Activated CD8-positive, alpha-beta memory T cell treated with anti-CD3 and anti-CD28 coated beads, Interleukin-2, amount 50 U/mL, for 4 hours (primary cell): ENCODE data around the gene HDLBP.

Experiments used
- DNase-seq: peaks from one replicate; pipeline ENCODE4 v3.0.0-alpha.2; 2020

HDLBP gene

DNA sequence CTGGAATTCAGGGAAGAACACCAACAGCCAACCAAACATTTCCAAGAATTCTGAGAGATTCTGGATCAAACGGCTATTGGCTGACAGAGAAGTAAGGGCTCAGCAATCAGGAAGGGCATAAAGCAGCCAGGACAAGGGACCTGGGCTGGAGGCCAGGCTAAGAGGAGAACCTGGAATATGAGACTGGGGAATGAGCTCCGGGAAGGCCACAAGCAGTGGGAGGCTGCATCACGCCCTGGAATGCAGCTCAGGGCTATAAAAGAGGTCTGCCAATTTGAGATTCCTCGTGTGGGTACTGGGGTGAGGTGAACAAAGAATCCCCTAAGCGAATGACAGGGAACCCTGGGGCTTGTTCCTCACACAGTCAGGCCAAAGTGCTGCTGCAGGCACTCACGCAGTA, 66.6 kb downstream of the HDLBP start:
- DNase-seq: no peak

DNA sequence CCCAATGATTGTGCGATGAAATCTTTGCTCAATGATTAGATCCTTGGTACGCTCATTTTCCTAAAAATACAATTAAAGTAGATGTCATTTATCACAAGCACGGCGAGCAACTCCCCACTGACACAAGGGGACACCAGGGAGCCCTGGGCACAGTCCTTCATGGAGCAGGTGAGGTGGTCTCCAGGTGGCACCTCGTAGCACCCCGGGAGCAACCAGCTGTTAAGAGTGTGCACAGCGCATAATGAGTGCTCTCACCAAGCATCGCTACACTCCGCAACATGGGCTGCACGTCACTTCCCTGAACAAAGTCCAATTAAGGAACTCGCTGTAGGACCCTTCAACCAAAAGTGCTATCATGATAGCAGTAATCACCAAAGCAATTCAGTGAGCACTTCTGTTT, 67.2 kb downstream of the HDLBP start:
- DNase-seq: no peak

DNA sequence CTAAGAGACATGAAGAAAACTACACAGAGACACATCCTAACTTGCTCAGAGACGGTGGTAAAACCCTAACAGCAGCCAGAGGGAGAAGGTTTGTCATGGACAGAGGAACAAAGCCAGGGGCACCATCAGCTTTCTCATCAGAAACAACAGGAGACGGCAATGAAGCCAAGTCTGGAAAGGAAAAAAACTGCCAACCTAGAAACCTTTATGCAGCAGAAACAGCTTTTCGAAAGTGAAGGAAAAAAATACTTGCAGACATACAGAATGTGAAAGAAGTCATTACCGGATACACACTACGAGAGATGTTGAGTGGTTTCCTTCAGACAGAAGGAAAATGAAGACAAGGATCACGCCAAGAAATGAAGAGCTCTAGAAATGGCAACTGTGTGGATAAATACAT, 71.1 kb downstream of the HDLBP start:
- DNase-seq: no peak

DNA sequence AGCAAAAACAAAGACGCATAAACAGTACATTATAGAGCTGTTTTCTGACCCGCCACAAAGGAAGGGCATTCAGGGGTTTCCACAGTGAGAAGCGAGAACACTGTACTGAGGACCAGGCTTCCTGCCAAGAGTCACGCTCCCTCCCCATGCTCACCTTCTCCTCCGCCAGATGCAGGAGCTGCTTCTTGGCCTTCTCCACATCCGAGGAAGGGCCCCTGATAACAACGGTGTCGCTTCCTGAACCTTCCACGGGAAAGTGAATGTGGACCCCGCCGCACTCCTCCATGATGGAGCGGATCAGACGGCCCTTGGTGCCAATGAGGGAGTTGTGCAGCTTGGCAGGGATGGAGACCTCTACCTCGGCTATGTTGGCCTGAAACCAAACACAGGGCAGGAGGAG, 73.2 kb downstream of the HDLBP start:
- no peak for DNase-seq

DNA sequence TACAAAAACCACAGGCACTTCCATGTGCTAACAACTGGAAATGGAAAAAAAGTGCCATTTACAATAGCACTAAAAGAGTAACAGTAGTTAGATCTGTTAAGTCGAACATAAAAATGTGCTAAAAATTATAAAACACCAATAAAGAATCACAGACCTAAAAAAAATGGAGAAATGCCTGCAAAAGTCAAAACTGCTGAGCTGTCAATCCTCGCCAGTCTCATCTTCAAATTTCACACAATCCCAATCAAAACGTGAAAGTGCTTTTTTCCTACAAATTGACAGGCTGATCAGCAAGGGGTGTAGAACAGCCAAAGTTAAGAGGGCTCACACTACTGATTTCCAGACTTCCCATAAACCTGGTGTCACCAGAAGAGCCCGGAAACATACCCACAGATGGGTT, 73.8 kb downstream of the HDLBP start:
- no peak for DNase-seq

DNA sequence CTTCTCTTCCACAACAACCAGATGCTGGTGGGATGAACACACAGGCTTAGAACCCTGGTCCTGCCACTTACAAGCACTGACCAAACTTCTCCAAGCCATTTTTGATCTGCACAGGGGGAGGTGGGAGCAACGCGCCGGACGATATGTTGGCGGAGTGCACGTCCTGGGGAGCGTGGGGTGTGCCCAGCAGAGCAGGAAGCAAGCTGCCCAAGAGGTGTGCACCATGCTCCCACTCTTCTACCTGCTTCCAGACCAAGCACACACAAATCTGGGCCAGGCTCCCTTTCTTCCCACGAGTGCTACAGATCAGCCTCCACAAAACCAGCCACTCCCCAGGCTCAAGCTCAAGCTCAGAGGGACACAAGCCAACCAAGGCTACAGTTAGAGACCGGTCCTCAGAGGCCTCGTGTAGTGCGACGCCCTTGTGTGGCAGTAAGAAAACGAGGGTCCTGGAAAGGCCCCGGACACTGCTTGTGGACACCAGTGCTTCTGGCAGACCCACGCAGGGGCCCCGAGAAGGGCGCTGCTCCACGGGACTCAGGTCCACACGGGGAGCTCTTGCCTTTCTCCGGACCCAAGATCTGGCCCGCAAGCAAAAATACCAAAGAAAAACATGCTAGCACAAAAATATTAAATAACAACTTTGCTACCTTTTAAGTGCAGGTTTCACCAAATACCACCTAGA, 75.0 kb downstream of the HDLBP start:
- no peak for DNase-seq

DNA sequence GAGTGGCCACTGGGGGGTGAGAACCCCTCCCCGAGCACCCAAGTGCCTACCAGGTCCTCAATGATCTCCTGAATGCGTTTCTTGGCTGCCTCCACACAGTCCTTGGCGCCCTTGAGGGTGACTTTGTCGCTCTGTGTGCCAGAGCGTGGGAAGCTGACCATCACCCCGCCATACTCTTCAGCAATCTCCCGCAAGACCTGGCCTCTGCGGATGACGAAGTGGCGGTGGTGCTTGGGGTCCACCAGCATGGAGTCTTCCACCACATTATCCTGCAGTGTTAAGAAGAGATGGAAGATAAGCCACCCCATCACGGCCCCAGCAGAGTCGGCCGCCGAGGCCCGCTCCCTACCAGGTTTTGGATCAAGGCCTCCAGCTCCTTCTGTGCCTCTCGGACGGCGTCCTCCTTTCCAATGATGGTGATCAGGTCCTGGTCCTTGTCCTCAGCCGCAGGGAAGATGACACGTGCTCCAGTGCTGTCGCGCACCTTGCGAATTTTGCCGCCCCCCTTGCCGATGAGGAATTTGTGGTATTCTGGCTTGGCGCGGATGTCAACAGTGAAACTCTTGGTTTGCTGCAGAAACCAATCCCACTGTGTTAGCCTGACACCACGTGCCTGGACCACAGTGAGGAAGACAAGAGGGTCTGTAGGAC, 75.8 kb downstream of the HDLBP start:
- DNase-seq: no peak

DNA sequence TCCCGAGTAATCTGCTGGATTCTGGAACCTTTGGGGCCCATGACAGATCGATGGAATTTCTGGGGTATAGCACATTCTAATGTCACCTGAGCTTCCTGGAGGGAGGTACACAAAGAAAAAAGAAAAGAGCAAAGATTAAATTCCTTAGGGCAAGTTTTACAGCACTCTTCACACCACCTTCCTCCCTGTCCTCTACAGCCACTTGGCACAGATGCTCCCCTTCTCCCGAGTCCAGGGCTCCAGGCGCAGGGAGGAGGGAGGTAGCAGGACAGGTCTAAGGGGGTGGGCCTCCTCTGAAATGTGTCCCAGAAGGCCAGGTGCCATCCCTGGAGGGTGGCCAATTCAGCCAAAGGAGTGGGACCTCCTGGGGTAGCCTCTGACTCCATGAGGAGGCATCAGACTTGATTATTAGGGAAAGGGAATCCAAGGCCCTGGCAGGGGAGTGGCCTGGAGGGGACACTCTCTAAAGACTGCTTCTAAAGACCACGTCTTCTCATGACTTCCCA, 76.7 kb downstream of the HDLBP start:
- no peak for DNase-seq

DNA sequence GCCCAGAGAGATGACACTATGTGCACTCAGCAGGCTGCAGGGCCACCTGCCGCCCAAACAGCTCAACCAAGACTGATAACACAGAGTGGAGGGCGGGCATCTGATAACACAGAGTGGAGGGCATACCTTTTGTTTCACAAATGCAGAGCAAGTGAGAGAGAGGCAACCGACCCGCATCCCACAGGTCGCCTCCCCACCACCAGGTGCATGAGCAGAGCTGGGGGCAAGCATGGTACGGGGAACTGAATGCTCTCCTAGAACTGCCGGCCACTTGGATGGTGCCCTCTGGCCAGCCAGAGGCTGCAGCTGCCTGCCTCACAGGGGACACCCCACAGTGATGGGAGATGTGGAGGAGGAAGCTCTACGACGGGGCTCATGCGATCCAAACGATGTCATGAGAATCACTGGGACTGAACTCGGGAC, 77.5 kb downstream of the HDLBP start:
- DNase-seq: no peak

DNA sequence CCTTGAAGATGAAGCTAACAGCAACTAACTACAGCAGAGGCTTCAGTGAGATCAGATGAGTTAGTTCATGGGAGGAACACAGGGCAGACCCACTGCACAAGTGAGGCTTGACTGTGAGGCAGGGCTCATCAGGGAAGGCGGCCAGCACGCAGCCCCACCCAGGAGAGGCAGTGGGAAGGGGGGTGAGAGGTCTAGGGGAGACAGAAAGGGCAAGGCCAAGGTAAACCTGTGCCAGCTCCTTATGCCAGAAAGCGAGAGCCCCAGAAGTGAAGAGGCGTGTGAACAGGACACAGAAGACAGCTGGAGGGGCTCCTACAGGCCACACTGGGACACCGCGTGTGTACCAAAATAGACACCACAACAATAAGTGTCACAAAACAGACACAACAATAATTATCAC, 78.4 kb downstream of the HDLBP start:
- DNase-seq: no peak

DNA sequence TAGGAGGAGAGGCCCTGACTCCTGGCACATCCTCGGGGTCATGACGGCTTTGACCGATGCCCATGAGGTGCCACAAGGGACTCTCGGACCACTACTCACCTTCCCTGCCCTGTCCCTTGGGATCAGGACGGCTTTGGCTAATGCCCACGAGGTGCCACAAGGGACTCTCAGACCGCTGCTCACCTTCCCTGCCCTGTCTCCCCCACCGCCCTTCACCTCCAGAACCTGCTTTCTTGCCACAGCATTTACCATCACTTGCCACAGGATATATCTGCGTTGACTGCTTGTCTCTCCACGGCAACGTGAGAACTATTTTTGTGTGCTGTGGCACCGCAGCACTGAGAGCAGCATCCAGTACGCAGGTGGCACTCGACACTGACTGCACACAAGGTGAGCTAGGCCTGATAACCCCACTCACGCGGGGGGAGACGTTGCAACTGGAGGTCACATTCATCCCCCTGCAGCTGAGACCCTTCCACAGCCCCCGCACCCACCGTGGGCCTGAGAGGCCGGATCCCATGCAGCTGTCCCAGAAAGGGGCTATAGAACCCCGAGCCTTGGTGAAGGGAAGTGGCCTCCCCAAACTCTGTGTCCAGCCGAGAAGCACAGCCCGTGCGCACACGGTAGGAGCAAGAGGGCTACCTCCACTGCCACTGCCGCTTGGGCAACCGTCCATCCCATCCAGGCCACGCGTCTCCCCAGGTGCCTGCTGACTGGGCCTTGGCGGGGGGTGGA, 79.4 kb downstream of the HDLBP start:
- no peak for DNase-seq

DNA sequence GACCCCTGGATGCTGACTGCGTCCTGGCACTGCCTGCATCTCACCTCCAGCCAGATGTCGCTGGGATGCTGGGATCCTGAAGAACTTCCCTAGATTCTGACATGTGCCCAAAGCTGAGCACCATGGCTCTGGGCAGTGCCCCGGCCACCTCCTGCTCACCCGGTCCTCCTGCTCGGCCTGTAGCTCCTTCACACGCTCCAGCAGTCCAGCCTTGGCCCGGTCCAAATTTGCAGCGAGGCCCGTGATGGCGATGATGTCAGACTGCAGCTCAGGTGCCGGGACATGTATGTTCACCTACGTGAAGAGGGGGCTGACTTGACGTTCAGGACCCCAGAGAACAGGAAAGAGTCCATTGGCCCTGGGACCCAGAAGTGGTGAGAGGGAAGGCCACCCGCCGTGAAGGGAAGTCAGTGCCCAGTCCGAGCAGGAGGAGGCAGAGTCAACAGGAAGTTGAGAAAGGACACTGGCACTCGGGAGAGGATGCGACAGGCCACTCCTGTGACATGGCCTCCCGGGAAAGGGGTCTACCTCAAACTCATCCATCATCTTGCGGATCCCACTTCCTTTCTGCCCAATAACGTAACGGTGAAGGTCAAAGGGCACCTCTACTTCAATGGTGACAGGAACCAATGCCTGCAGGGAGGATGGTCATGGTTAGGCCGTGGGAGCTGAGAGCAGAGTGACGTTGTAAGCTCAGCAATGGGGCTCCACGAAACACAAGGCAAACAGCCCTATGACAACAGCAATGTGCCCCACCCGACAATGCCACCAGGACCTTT, 80.3 kb downstream of the HDLBP start:
- DNase-seq: no peak

DNA sequence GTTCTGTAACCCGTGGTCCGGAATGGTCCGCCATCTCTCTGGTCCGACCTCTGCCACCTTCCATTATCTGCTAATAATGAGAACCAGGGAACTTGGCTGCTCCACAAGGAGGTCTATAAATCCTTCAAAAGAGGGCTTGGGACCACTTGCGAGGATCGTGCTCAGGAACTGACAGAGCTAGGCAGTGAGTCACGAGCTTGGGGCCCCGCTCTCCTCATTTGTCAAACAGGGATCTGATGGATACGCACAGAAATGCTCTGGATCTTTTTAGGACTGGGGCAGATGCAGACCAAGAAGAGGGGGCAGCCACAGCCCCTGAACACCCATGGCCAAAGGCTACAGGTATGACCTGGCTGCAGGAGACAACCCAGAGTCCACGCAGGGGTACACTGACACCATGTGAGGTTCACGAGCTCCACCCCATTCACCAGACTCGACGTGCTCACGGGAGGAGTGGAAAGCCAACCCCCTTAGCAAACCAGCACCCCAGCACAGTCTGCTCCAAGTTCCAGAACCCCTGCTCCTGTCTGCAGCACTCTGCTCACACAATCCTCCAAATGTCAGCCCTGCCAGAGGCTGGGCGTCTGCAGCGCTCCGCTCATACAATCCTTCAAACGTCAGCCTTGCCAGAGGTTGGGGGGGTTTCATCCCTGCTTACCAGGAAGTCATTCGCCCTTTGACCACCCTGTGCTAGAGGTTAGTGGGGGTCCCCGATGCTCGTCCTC, 81.2 kb downstream of the HDLBP start:
- DNase-seq: no peak

DNA sequence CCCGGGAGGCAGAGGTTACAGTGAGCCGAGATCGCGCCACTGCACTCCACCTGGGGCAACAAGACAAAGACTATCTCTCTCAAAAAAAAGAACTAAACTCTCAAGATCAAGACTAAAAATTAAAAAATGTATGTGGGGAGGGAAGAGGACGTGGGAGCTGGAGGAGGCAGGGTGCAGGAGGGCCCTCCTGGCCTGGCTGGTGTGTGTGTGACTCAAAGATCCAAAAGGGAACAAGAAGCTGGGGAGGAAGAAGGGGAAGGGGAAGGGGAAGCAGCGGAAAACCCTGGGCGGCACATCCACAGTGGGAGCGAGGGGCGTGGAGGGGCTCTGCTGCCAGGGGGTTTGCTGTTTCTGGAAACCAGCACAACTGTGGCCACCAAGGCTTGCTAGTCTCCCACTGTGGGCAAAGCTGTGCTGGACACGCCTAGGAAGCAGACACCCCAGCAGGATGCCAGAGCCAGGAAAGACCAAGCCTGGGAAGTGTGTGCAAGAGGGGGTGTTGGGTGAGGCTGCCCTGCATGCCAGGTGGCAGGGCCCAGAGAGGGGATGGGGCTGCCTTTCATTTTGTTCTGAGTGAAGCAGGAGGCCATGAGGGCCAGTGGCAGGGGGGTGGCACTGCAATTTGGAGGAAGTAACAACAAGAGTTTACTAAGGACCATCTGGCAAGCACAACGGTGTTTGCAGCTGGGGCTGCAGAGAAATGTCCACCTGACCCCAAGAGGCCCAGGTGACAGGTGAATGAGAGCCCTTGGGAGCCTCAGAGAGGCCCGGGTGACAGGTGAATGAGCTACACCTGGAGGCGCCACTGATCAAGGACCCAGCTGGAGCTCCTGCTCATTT, 82.5 kb downstream of the HDLBP start:
- no peak for DNase-seq

DNA sequence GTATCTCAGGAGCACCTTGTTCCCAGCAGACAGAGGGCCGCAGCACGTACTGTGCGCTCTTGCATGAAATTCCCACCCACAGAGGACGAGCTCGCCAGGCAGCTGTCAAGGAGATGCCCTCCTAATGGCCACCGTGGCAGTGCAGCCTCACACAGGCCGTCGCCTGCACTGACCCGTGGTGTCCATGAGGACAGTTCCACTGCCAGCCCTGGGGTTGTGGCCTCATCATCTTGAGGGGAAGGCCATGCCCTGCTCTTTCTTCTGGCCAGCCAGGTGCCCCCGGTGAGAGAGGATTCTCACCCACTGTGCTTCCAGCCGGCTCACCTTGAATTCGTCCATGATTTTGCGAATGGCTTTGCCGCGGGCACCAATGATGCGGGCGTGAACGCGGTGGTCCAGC, 85.0 kb downstream of the HDLBP start:
- DNase-seq: no peak

DNA sequence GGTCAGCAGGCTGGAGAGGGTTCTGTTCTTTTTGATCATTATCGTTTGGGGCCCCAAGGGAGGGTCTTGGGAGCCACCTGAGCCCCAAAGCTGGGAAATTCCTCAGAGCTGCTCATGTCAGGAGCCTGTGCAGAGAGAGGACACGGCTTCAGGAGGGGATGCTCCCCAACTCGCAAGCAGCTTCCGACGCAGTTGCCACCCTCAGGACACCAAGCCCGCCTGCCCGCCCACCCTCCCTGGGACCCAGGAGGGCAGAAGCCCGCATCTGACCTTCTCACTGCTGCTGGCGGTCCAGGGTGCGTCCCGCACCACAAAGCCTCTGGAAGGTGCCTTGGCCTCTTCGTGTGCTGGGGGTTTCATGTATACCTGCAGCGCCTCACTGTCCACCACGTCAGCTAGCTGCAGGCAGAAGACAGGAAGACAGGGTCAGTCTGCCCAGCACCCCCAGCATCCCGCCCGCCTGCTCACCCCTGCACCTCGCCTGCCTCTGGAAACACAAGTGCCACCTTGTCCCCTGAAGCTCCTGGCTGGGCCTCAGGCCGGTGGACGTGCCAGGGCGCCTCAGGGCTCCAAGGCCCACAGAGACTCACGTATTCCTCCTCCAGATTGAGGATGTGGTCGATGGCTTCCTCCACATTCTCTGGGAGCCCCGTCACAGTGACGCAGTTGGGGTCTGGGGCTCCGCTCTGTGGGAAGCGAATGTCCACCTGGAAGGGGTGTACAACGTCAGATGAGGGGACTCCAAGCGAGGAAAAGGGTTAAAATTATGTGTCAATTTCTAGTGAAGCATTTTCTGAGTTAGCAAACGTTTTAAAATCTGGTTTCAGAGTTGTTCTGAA, 85.7 kb downstream of the HDLBP start:
- DNase-seq: no peak

DNA sequence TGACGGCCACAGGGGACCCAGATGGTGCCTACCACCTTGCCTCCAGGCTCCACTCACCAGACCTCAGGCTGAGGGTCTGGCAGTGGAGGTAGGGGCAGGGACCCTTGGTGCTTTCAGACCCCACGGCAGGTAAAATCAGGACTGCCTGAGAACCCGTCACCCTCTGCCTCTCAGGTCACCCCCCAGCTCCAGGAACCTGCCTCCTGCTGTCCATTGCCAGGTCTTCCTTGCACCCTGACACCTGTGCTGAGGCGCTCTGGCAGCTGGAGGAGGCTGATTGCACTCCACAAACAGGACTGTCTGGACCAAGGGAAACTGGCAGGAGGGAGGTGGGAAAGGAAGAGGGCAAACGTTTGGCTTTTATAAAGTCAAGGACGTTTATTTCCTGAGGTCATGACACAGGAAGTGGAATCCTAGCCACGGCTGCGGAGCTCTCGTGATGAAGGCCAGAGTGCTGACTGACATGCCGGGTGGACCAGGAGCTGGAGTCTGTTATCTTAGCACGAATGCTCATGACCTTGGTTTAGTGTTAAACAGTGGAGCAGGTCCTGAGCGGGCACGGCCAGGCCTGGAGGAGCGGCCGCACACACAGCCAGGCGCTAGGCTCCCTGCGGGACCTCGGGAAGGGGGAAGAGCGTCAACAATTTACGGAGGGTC, 86.5 kb downstream of the HDLBP start:
- DNase-seq: no peak

DNA sequence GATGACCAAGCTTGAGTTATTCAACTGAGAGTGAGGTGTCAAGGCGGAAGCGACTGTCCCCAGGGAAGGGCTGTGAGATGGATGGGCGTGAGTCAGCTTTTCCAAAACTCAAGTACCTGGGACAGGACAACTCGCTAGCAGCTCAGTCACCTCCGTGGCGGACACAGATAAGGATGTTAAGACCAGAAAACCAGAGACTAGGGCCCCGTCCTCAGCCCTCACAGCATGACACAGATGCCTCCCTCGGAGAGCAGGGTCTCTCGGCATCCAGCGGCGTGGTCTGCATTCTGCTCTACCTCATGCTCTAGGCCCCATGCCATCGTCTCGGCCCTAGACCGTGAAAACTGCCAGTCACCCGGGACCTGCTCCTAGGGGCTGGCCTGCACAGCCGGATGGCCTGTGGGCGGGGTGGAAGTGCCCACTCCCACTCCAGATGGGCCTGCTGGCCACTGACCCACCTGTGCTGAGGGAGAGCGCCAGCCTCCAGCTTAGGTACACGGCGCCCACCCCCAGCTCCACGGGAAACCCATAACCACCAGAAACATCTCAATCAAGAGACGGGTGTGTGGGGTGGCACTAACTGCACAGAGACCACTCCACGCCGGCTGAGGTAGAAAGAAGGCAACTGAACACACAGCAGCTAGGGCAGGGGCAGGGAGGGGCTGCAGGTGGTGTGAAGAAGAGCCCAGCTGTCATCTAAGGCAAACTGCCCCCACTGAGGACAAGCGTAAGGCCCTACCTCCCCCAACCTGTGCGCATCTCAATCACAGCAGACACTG, 87.2 kb downstream of the HDLBP start:
- DNase-seq: no peak

DNA sequence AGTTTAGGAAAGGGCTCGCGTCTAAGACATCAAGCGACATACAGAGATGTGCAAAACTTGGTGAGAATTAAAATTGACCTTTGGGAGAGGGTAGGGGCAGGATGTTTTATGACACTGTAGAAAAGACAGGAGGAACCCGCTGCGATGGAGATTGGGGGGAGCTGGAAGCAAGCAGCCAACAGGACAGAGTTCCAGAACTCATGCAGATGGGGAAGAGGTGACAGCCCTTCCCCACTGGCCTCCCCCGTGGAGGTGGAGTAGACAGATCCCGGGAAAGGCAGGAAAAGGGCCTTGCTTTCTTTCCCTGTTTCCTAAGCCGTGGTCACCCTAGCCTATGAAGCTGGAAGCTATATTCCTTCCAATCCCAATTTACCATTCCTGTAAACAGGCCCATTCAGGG, 87.9 kb downstream of the HDLBP start:
- no peak for DNase-seq
